Stimulated activated naive CD4-positive, alpha-beta T cell treated with Interleukin-2 at 50 U/mL for 16 hours (primary cell): ENCODE results near the gene CPXM1.
"Not testable (repeated sequence)": the region's sequence is repeated elsewhere in the genome, so short reads cannot be mapped to it uniquely, and the experiment has no call there.

Experiments
- DNase-seq: peaks from one replicate; lab custom pipeline; 2025; lab: John Stamatoyannopoulos, UW

The CPXM1 gene

GRCh38 chr20:2800521-2801285 lies at the start of gene CPXM1:
TSS of gene CPXM1 (minus strand) at chr20:2800627. CDS start at chr20:2800572, 55 bp downstream.
- no peak for DNase-seq

- DNase-seq, result no peak
Measured at GRCh38 chr20:2849529-2849928, 49.1 kb upstream of the CPXM1 start.

GRCh38 chr20:2847802-2848201 lies 47.4 kb upstream of the CPXM1 start:
- no peak for DNase-seq

GRCh38 chr20:2846698-2847097 lies 46.3 kb upstream of the CPXM1 start:
- no peak for DNase-seq

- no peak for DNase-seq
Measured at GRCh38 chr20:2845607-2846006, 45.2 kb upstream of the CPXM1 start.

- peak; percentile 23 for DNase-seq
Measured at GRCh38 chr20:2840967-2841531, 40.6 kb upstream of the CPXM1 start.

GRCh38 chr20:2840138-2840966 lies 39.9 kb upstream of the CPXM1 start, which contains the start of the genes PCED1A and VPS16:
TSS of gene PCED1A (minus strand) at chr20:2840655. CDS start at chr20:2839912, 743 bp downstream.
TSS of gene VPS16 (plus strand) at chr20:2840745. CDS start at chr20:2840775, 30 bp downstream.
- DNase-seq, result peak; percentile 87

GRCh38 chr20:2839732-2840137 lies 39.3 kb upstream of the CPXM1 start:
- no peak for DNase-seq

GRCh38 chr20:2838847-2839671 lies 38.6 kb upstream of the CPXM1 start:
- DNase-seq, result no peak

- DNase-seq, result no peak
Measured at GRCh38 chr20:2838170-2838797, 37.9 kb upstream of the CPXM1 start.

GRCh38 chr20:2837221-2837960 lies 37.0 kb upstream of the CPXM1 start:
- no peak for DNase-seq

- DNase-seq, result no peak
Measured at GRCh38 chr20:2836035-2836434, 35.6 kb upstream of the CPXM1 start.

- no peak for DNase-seq
Measured at GRCh38 chr20:2835331-2835796, 34.9 kb upstream of the CPXM1 start.

- DNase-seq, result no peak
Measured at GRCh38 chr20:2834401-2835110, 34.1 kb upstream of the CPXM1 start.

GRCh38 chr20:2833761-2834160 lies 33.3 kb upstream of the CPXM1 start:
- no peak for DNase-seq

- DNase-seq, result not testable (repeated sequence)
Measured at GRCh38 chr20:2831206-2831605, 30.8 kb upstream of the CPXM1 start.

GRCh38 chr20:2829376-2829775 lies 28.9 kb upstream of the CPXM1 start:
- no peak for DNase-seq

- DNase-seq, result no peak
Measured at GRCh38 chr20:2826655-2827054, 26.2 kb upstream of the CPXM1 start.

GRCh38 chr20:2825761-2826160 lies 25.3 kb upstream of the CPXM1 start:
- no peak for DNase-seq

GRCh38 chr20:2822073-2822472 lies 21.6 kb upstream of the CPXM1 start:
- peak; percentile 16 for DNase-seq
